Measurements from ENCODE around the gene GLRA3. TPM values are rescaled to one million over a fixed set of nuclear protein-coding genes. Genes with fewer than 3 reads are reported as not detected.
A peak's percentile ranks its signal among the peaks of the same experiment; 100 is the strongest.

Gene GLRA3
- total RNA-seq, 1 donor: not detected

DNA sequence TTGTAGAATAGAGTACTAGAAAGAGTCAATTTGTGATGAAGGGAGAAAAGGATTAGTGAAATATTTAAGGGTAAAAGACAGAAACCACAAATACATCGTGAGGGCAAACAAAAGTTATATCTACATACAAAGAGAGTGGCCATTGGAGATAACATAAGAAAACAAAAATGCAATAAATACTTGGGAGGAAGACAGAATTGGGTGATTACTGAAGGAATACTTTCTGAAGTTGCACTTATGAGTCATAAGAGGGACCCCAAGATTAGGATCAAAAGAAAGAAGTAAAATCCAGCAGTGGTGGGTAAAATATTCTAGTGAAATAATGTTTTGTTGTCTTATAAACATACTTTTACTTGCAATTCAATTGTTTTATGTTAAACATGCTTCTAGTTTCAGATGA, 53.7 kb downstream of the GLRA3 start:
- Histone ChIP-seq H4K20me1 (ENCODE audit: insufficient read depth, low read length) (no peaks in the 10 kb centered on the region), H2AFZ (ENCODE audit: low read length) (no peak overlapping the region), H3K36me3 (ENCODE audit: insufficient read depth, low read length) (no peaks in the 10 kb centered on the region), H3K4me1 (ENCODE audit: insufficient read depth, low read length) (no peaks in the 10 kb centered on the region), H3K79me2 (ENCODE audit: insufficient read depth, low read length) (no peaks in the 10 kb centered on the region), H3K27me3 (ENCODE audit: insufficient read depth, low read length) (no peaks in the 10 kb centered on the region), H3K4me3 (ENCODE audit: insufficient read depth, low read length) (no peak overlapping the region), H3K9me3 (ENCODE audit: low read depth, low read length) (no peaks in the 10 kb centered on the region), H3K27ac (ENCODE audit: low read depth, low read length) (no peak overlapping the region), H3K4me2 (ENCODE audit: insufficient read depth, low read length) (no peak overlapping the region)
- TF ChIP-seq, protein P1, sequence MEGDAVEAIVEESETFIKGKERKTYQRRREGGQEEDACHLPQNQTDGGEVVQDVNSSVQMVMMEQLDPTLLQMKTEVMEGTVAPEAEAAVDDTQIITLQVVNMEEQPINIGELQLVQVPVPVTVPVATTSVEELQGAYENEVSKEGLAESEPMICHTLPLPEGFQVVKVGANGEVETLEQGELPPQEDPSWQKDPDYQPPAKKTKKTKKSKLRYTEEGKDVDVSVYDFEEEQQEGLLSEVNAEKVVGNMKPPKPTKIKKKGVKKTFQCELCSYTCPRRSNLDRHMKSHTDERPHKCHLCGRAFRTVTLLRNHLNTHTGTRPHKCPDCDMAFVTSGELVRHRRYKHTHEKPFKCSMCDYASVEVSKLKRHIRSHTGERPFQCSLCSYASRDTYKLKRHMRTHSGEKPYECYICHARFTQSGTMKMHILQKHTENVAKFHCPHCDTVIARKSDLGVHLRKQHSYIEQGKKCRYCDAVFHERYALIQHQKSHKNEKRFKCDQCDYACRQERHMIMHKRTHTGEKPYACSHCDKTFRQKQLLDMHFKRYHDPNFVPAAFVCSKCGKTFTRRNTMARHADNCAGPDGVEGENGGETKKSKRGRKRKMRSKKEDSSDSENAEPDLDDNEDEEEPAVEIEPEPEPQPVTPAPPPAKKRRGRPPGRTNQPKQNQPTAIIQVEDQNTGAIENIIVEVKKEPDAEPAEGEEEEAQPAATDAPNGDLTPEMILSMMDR (IDR thresholded peaks at IDR 0.05; ENCODE audit: extremely low read depth, low read depth, low read length): no peak
- DNase-seq (ENCODE audit: insufficient read length, low spot score, missing footprints): no peak

GRCh38 chr4:174764105-174764729, 64.8 kb downstream of the GLRA3 start:
- Histone ChIP-seq H3K79me2 (ENCODE audit: insufficient read depth, low read length) (no peaks in the 10 kb centered on the region), H3K36me3 (ENCODE audit: insufficient read depth, low read length) (no peaks in the 10 kb centered on the region), H3K27me3 (ENCODE audit: insufficient read depth, low read length) (no peaks in the 10 kb centered on the region), H3K4me3 (ENCODE audit: insufficient read depth, low read length) (no peak overlapping the region), H4K20me1 (ENCODE audit: insufficient read depth, low read length) (no peaks in the 10 kb centered on the region), H3K27ac (ENCODE audit: low read depth, low read length) (no peak overlapping the region), H3K4me1 (ENCODE audit: insufficient read depth, low read length) (no peaks in the 10 kb centered on the region), H3K4me2 (ENCODE audit: insufficient read depth, low read length) (no peak overlapping the region), H2AFZ (ENCODE audit: low read length) (no peak overlapping the region), H3K9me3 (ENCODE audit: low read depth, low read length) (no peaks in the 10 kb centered on the region)
- DNase-seq (ENCODE audit: insufficient read length, low spot score, missing footprints): peak; percentile 13
- TF ChIP-seq, protein P1 (IDR thresholded peaks at IDR 0.05; ENCODE audit: extremely low read depth, low read depth, low read length): peak; percentile 62

DNA sequence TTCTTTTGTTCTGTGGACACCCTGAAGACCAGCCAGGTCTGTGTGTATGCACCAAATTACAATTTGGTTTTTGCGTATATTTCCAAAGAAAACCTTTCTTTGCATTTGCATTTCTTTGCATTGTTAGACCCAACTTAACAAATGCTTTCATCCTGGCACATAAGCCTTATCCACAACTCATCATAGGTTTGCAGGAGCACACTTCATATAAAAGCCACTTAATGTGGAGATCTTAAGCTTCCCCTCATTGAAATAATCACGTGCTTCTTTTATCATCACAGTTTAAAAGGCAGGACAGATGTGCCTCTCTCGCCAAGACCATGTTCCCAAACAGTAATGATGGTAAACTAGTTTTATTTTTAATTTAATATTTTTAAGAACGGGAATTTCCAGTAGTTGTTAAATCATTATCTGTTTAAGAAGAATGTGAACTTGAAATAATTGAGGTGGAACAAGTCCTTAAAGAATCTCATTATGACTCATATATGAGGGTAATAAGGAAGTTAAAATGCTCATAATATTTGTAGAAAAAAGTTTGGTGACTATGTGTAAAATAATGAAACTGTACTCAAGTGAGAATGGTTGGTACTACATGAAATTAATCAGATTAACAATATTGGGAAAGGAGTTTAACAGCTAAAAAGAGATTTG, 65.5 kb downstream of the GLRA3 start:
- Histone ChIP-seq H3K27ac (ENCODE audit: low read depth, low read length) (no peak overlapping the region), H3K79me2 (ENCODE audit: insufficient read depth, low read length) (no peaks in the 10 kb centered on the region), H2AFZ (ENCODE audit: low read length) (no peak overlapping the region), H3K36me3 (ENCODE audit: insufficient read depth, low read length) (no peaks in the 10 kb centered on the region), H3K4me3 (ENCODE audit: insufficient read depth, low read length) (no peak overlapping the region), H4K20me1 (ENCODE audit: insufficient read depth, low read length) (no peaks in the 10 kb centered on the region), H3K4me2 (ENCODE audit: insufficient read depth, low read length) (no peak overlapping the region), H3K27me3 (ENCODE audit: insufficient read depth, low read length) (no peaks in the 10 kb centered on the region), H3K4me1 (ENCODE audit: insufficient read depth, low read length) (no peaks in the 10 kb centered on the region), H3K9me3 (ENCODE audit: low read depth, low read length) (no peaks in the 10 kb centered on the region)
- no peak for DNase-seq (ENCODE audit: insufficient read length, low spot score, missing footprints)
- TF ChIP-seq, protein P1 (IDR thresholded peaks at IDR 0.05; ENCODE audit: extremely low read depth, low read depth, low read length): no peak

DNA sequence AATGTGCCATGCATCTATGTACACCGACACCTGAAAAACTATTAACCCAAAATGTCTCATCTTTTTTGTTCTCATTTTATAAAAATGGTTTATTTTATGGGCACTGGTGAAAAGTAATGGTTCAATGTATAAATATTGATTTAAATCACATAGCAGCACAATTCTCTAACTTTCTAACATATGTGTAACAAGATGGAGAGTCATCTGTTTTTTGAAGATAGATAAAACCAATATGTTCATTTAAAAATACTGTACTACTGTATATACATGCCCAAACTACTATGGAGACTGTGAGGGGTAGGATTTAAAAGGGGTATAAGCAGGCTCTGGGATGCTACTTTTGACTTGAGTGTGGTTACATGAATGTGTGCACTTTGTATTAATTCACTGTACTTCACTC, 67.6 kb downstream of the GLRA3 start:
- no peaks in the 10 kb centered on the region for H3K4me1 ChIP-seq (ENCODE audit: insufficient read depth, low read length)
- no peak for DNase-seq (ENCODE audit: insufficient read length, low spot score, missing footprints)
- H3K27me3 ChIP-seq (ENCODE audit: insufficient read depth, low read length): no peaks in the 10 kb centered on the region
- H3K4me2 ChIP-seq (ENCODE audit: insufficient read depth, low read length): no peak overlapping the region
- H3K79me2 ChIP-seq (ENCODE audit: insufficient read depth, low read length): no peaks in the 10 kb centered on the region
- no peaks in the 10 kb centered on the region for H4K20me1 ChIP-seq (ENCODE audit: insufficient read depth, low read length)
- TF ChIP-seq, protein P1 (IDR thresholded peaks at IDR 0.05; ENCODE audit: extremely low read depth, low read depth, low read length): no peak
- H3K36me3 ChIP-seq (ENCODE audit: insufficient read depth, low read length): no peaks in the 10 kb centered on the region
- H2AFZ ChIP-seq (ENCODE audit: low read length): no peak overlapping the region
- no peak overlapping the region for H3K4me3 ChIP-seq (ENCODE audit: insufficient read depth, low read length)
- H3K27ac ChIP-seq (ENCODE audit: low read depth, low read length): no peak overlapping the region
- H3K9me3 ChIP-seq (ENCODE audit: low read depth, low read length): no peaks in the 10 kb centered on the region
